Immature natural killer cell (primary cell): ENCODE data around the gene P2RX3. TPM values are rescaled to one million over a fixed set of nuclear protein-coding genes. Genes with fewer than 3 reads are reported as not detected.

Experiments used
- DNase-seq, 3 donors: peaks; one replicate each; pipeline ENCODE4 v3.0.0; 2022; ENCODE audit warnings: mixed read lengths in 1 of 3
- H3K27ac Mint-ChIP-seq, 6 donors: one replicate each; pipeline ENCODE4 v1.8.0; 2020; ENCODE audit warnings: mixed read lengths in 6 of 6, mild to moderate bottlenecking in 5 of 6, inconsistent platforms in 4 of 6, moderate library complexity in 3 of 6
- H3K27me3 Mint-ChIP-seq, 3 donors: one replicate each; pipeline ENCODE4 v1.8.0; 2020 to 2021; ENCODE audit warnings: low read depth in 3 of 3, mild to moderate bottlenecking in 3 of 3, mixed read lengths in 3 of 3, moderate library complexity in 3 of 3, inconsistent platforms in 1 of 3
- H3K36me3 Mint-ChIP-seq, 3 donors: one replicate each; pipeline ENCODE4 v1.8.0; 2020; ENCODE audit warnings: mixed read lengths in 3 of 3, inconsistent platforms in 2 of 3, mild to moderate bottlenecking in 2 of 3
- H3K4me1 Mint-ChIP-seq, 2 donors: one replicate each; pipeline ENCODE4 v1.8.0; 2020; ENCODE audit warnings: inconsistent platforms in 2 of 2, mild to moderate bottlenecking in 2 of 2, mixed read lengths in 2 of 2, moderate library complexity in 1 of 2
- H3K4me3 Mint-ChIP-seq, 5 donors: one replicate each; pipeline ENCODE4 v1.8.0; 2020; ENCODE audit warnings: mild to moderate bottlenecking in 5 of 5, mixed read lengths in 5 of 5, inconsistent platforms in 3 of 5, moderate library complexity in 3 of 5
- H3K9me3 Mint-ChIP-seq, 6 donors: one replicate each; pipeline ENCODE4 v1.8.0; 2020; ENCODE audit warnings: mild to moderate bottlenecking in 6 of 6, mixed read lengths in 6 of 6, inconsistent platforms in 4 of 6, moderate library complexity in 3 of 6
- polyA plus RNA-seq, 3 donors: library from polyadenylated mRNA; unstranded; fragments of 300-500 nt; fragmentation: Illumina TruSeq; gene quantifications; one replicate each; pipeline ENCODE4 v1.2.3, GENCODE V29; 2021

Gene P2RX3
- polyA plus RNA-seq, 3 donors from 2014 or later, result not detected

DNA sequence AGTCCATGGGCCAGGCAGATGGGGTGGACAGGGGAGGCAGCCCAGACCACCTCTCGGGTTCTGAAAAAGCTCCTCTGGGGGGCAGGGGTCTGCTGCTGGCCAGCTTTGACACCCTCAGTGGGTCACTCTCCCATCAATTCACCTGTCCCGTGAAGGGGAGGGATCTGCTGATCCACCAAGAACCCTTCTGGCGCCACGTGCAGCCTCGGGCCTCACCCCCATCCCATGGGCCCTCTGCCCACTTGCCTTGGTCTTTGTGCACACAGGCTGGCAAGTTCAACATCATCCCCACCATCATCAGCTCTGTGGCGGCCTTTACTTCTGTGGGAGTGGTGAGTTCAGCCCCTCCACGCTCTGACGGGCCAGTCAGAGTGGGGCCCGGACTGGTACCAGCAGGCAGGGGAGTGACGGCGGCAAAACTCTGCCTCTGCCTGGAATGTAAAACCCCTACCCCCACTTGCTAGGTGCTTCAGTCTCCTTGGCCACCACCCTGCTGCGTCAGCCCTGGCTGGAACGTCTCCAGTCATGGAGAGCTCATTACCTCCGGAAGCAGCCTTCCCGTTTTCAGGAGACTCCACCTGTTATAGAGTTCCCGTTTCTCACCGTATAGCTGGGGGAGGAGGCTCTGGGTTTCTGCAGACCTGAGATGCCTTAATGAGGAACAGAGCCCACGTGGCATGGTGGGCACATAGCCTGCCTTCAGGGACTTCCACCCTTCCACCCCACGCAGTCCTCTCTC is 30.1 kb downstream of the P2RX3 start:
- DNase-seq, result no peak
- H3K9me3 Mint-ChIP-seq, result no peaks in the 10 kb centered on the region
- H3K27me3 Mint-ChIP-seq, result peaks cover 0 to 2% (median 0%) of the 10 kb centered on the region in 3 donors
- H3K4me1 Mint-ChIP-seq, result no peaks in the 10 kb centered on the region
- H3K4me3 Mint-ChIP-seq, result no peak overlapping the region
- H3K36me3 Mint-ChIP-seq, result no peaks in the 10 kb centered on the region
- H3K27ac Mint-ChIP-seq, result no peak overlapping the region

DNA sequence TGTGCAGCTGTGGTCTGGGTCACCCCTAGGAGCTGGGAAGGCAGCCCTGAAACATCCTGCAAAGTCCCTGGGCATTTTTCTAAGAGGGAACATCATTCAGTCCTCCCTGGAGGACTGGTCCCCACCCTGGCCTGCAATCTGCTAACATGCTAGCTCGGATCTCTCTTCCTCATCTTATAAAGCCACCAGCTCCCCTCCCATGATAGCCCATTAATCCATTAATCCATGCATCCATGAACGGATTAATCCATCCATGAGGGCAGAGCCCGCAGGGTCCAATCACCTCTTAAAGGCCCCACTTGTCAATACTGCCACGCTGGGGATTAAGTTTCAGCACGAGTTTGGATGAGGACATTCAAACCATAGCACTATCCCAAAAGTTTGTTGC is 30.7 kb downstream of the P2RX3 start:
- DNase-seq, result no peak
- Mint-ChIP-seq H3K4me1 (no peaks in the 10 kb centered on the region), H3K36me3 (no peaks in the 10 kb centered on the region), H3K4me3 (no peak overlapping the region), H3K27ac (no peak overlapping the region), H3K9me3 (no peaks in the 10 kb centered on the region), H3K27me3 (peaks cover 0 to 2% (median 0%) of the 10 kb centered on the region in 3 donors)

DNA sequence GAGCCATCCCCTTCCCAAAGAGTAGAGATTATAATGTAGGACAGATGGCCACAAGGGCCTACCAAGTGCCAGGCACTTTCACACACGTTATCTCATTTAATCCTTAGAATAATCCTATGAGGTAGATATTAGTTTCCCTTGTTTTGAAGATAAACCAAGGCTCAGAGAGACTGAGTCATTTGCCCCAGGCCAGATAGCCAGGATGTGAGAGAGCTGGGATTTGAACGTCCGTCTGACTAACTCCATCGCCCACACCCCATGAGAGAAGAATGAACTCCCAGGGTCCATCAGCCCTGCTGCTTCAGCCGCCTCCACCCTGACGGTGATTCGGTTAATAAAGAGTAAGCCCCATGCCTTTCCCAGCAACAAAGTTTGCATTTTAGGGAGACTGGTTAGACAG is 32.1 kb downstream of the P2RX3 start:
- DNase-seq, result no peak
- no peaks in the 10 kb centered on the region for H3K9me3 Mint-ChIP-seq
- H3K4me3 Mint-ChIP-seq, result no peak overlapping the region
- H3K36me3 Mint-ChIP-seq, result no peaks in the 10 kb centered on the region
- H3K4me1 Mint-ChIP-seq, result no peaks in the 10 kb centered on the region
- no peak overlapping the region for H3K27ac Mint-ChIP-seq
- peaks cover 0 to 2% (median 2%) of the 10 kb centered on the region in 3 donors for H3K27me3 Mint-ChIP-seq

DNA sequence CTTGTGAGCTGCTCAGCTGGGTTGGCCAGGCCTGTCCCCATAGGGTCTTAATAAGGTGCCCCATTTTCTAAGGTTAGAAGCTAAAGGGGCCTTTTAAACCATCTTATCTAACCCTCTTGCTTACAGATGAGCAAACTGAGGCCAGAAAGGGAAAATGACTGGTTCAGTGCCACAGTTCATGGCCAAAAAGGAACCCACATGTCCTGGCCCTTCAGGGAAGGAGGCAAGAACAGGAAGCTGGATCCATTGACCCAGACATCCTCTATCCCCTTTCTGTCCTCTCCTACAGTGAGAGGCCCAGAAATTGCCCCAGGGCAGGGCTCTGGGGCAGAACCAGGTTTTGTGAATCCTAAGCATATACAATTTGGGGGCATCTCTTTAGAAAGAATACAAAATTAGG is 32.8 kb downstream of the P2RX3 start:
- no peak for DNase-seq

DNA sequence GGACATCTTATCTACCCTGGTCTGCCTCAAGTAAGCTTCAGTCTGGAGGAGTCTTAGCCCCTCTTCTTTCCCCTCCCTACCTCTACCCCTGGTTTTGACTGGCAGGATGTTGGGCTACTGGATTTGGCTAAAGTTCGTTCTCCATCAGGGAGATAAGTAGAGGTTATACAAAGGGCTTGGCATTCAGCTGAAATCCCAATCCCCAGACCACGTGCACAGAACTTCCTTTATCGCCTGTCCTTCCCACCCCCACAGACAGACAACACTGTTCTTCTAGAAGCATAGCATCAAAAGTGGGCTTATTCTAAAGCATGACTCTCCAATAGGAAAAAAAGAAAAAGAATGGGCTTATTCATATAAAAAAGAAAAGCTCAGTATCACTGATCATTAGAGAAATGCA is 35.0 kb downstream of the P2RX3 start:
- Mint-ChIP-seq H3K9me3 (no peaks in the 10 kb centered on the region), H3K4me1 (no peaks in the 10 kb centered on the region), H3K27me3 (peaks cover 0 to 4% (median 4%) of the 10 kb centered on the region in 3 donors), H3K36me3 (no peaks in the 10 kb centered on the region), H3K27ac (no peak overlapping the region), H3K4me3 (no peak overlapping the region)
- no peak for DNase-seq

More for the DNA sequence above, 32.8 kb downstream of the P2RX3 start:
- H3K27me3 Mint-ChIP-seq, result peaks cover 0 to 2% (median 2%) of the 10 kb centered on the region in 3 donors
- H3K36me3 Mint-ChIP-seq, result no peaks in the 10 kb centered on the region
- no peaks in the 10 kb centered on the region for H3K4me1 Mint-ChIP-seq
- no peak overlapping the region for H3K27ac Mint-ChIP-seq
- no peak overlapping the region for H3K4me3 Mint-ChIP-seq
- H3K9me3 Mint-ChIP-seq, result no peaks in the 10 kb centered on the region

DNA sequence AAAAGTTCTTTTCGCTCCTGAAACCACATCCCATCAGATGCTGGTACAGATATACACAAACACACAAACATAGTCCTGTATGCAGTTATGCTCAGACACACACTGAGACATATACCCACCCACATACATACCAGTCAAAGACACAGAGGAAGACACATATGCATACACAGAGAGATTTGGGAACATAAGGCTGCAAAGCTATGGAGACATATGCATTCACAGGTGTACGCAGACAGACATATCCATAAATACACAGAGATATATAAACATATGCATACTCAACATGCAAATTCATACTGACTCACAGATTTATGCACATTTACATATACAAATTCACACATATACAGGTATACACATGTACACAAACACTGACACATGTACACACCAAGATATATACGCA is 36.8 kb downstream of the P2RX3 start:
- H3K36me3 Mint-ChIP-seq, result no peaks in the 10 kb centered on the region
- no peaks in the 10 kb centered on the region for H3K9me3 Mint-ChIP-seq
- H3K4me3 Mint-ChIP-seq, result no peak overlapping the region
- H3K4me1 Mint-ChIP-seq, result no peaks in the 10 kb centered on the region
- H3K27ac Mint-ChIP-seq, result no peak overlapping the region
- DNase-seq, result no peak
- peaks cover 0 to 4% (median 2%) of the 10 kb centered on the region in 3 donors for H3K27me3 Mint-ChIP-seq

DNA sequence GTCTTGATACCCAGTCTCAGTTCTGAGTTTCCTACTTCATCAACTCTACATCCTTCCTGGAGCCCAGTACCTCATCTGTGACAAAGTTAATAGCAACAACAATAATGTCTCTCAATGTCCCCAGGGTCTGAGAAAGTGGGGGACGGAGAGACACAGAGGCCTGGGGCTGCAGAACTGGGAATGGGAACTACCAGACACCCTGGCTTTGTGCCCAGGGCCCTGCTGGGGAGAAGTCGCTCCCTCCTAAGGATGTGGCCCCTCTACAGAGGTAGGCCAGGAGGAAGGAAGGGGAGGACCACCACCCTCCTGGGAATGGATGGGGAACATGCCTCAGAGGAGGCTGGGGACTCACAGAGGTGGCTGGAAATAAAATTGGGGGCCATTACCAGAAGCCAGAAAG is 37.3 kb downstream of the P2RX3 start:
- no peak overlapping the region for H3K27ac Mint-ChIP-seq
- DNase-seq, result no peak
- H3K27me3 Mint-ChIP-seq, result peaks cover 0 to 5% (median 2%) of the 10 kb centered on the region in 3 donors
- H3K4me1 Mint-ChIP-seq, result no peaks in the 10 kb centered on the region
- no peak overlapping the region for H3K4me3 Mint-ChIP-seq
- H3K9me3 Mint-ChIP-seq, result no peaks in the 10 kb centered on the region
- H3K36me3 Mint-ChIP-seq, result no peaks in the 10 kb centered on the region

DNA sequence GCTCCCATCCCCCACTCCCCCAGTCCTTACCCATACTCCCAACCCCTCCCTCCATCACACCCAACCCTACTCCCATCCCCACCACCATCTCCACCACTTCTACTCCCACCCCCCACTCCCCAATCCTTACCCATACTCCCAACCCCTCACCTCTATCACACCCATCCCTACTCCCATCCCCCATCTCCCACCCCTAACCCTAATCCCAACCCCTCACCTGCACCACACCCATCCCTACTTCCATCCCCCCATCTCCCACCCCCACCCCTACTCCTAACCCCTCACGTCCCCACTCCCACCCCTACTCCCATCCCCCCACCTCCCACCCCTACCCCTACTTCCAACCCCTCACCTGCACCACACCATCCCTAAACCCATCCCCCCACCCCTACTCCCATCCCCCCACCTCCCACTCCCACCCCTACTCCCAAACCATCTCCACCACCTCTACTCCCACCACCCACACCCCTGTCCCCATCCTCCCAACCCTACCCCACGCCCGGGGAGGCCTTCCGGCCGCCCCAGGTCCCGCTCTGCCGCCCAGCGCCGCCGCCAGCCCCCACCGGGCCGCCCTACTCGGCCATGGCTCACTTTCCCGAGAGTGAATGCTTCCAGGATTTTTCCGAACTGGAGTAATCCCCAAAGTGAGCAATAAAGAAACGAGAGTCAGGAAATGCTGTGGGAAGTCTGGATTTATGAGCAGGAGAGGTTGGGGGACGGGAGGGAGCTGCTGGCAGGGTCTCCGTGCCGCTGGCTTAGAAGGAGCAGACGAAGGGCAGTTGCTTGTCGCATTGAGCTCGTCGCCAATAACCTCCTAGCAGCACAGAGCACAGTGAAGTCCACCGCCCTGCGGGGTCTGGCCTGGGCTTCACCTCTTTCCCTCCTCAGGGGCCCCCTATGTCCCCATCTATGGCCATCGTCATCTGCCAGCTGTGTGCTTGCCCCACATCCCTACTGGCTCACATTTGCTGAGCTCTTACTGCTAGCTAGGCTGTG is 38.2 kb downstream of the P2RX3 start:
- Mint-ChIP-seq H3K27ac (no peak overlapping the region), H3K4me1 (no peaks in the 10 kb centered on the region), H3K36me3 (no peaks in the 10 kb centered on the region), H3K9me3 (no peaks in the 10 kb centered on the region), H3K4me3 (no peak overlapping the region), H3K27me3 (peaks cover 0 to 9% (median 2%) of the 10 kb centered on the region in 3 donors)
- DNase-seq, result no peak

DNA sequence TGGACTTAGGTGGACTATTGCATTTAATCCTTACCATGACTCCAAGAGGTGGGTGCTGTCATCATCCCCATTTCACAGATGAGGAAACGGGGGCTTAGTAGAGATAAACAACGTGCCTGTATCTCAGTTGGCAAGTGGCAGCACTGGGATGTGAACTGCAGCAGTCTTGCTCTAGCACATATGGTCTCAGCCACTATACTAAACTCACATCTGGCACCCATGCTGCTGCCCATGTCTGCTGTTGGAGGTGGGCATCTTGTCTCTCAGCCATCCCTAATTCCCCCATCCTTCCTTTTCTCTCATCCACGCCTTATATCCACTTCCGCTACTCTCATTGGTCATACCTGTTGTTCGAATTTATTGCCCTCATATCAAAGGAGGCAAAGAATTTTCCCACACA is 39.0 kb downstream of the P2RX3 start:
- no peak for DNase-seq
- no peak overlapping the region for H3K4me3 Mint-ChIP-seq
- H3K4me1 Mint-ChIP-seq, result no peaks in the 10 kb centered on the region
- no peak overlapping the region for H3K27ac Mint-ChIP-seq
- no peaks in the 10 kb centered on the region for H3K36me3 Mint-ChIP-seq
- H3K27me3 Mint-ChIP-seq, result peaks cover under 1 to 9% (median 2%) of the 10 kb centered on the region in 3 donors
- no peaks in the 10 kb centered on the region for H3K9me3 Mint-ChIP-seq

DNA sequence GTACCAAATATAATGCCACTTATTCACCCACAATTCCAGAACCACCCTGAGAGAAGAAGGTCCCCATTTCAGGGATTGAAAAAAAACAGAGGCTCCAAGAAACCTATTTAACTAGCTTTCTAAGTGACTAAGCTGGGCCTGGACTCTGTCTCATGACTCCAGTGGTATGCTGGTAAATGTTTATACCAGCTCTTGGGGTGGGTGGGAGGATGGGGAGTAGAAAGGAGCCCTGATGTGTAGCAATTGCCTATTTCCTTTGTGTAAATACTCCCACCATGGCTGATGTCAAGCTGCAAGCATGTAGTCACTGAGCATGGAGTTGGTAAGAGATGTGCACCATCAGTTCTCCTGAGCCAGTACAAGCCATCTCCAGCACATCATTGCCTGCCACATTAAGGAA is 40.0 kb downstream of the P2RX3 start:
- Mint-ChIP-seq H3K4me3 (no peak overlapping the region), H3K27ac (no peak overlapping the region), H3K9me3 (no peaks in the 10 kb centered on the region), H3K27me3 (peaks cover 2 to 11% (median 9%) of the 10 kb centered on the region in 3 donors), H3K4me1 (no peaks in the 10 kb centered on the region), H3K36me3 (no peaks in the 10 kb centered on the region)
- no peak for DNase-seq

DNA sequence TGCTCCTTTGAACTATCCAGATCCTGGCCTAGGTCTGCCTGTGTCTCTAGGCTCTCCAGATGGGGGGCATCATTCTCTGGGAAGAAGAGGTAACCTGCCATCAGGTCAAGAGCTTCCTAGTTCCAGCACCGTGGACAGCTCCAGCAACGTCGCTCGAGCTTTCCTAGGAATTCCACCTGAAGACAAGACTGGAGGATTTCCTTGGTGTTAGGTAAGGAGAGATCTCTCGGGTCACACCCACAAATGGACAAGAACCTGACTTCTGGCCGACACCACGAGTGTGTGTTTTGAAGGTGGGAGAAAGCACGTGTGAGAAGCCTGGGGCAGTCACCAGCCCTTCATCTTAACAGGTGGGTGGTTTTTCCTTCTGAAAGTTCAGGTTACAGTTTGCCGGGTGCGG is 41.6 kb downstream of the P2RX3 start:
- H3K4me3 Mint-ChIP-seq, result no peak overlapping the region
- no peaks in the 10 kb centered on the region for H3K4me1 Mint-ChIP-seq
- H3K36me3 Mint-ChIP-seq, result no peaks in the 10 kb centered on the region
- H3K9me3 Mint-ChIP-seq, result no peaks in the 10 kb centered on the region
- H3K27me3 Mint-ChIP-seq, result peaks cover 2 to 11% (median 11%) of the 10 kb centered on the region in 3 donors
- DNase-seq, result no peak
- no peak overlapping the region for H3K27ac Mint-ChIP-seq

DNA sequence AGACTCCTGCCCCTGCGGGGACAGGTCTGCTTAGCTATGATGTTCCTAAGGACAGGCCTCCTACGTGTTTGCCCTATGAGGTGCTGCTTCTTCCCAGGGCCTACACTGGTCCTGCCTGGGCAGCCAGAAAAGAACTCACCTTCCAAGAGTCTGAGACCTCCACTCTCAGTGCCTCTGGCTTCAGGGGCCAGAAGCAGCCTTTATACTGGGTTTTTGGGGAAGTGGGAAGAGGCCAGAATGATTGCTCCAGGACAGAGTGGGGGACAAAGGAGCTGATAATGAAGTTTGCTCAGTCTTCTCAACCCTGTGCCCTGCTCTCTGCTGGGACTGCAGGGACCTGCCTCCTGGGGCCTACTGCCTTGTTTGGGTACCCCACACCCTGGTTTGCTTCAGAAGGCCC is 42.8 kb downstream of the P2RX3 start, which contains the start of gene PRG3:
PRG3 (minus strand) TSS at position 176 of the 400 bp plus-strand sequence. CDS start 442 bp downstream, outside the sequence.
- H3K4me1 Mint-ChIP-seq, result no peaks in the 10 kb centered on the region
- H3K27ac Mint-ChIP-seq, result no peak within 1 kb of the TSS
- H3K27me3 Mint-ChIP-seq, result peaks cover 2 to 11% (median 9%) of the 10 kb centered on the region in 3 donors
- no peak for DNase-seq
- H3K36me3 Mint-ChIP-seq, result no peaks in the 10 kb centered on the region
- no peaks in the 10 kb centered on the region for H3K9me3 Mint-ChIP-seq
- no peak within 1 kb of the TSS for H3K4me3 Mint-ChIP-seq

DNA sequence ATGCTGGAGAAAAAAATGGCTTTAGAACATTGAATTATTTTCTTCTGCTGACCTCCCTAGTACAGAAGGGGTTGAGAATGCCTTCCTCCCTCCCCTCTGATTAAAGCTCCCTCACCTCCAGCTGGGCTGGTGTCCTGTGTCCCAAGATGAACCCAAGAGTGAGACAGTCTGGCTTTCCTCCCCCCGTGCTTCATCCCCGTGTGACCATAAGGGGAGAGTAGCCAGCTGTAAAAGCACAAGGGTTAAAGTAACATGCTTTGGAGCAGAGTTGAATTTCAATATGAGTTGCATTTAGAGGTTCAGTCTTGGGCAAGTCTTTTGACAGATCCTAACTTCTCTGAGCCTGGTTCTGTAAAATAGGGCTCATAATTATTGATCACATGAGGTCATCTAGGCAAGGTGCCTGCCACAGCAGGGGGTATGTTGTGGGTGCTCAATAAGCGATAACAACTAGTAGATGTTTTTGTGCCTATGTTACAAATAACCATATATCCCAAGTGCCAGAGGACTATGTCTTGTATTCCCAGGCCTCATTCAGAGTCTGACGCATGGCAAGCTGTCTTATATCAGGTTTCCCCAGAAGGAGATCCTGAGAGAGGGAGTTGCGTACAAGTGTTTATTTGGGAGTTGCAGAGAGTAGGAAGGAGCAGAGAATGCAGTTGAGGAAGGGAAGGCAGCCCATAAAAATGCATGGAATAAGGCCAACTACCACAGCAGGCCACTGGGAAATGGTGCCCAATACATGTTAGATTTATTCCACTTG is 48.2 kb downstream of the P2RX3 start:
- H3K27ac Mint-ChIP-seq, result no peak overlapping the region
- no peak for DNase-seq
- H3K36me3 Mint-ChIP-seq, result no peaks in the 10 kb centered on the region
- H3K4me1 Mint-ChIP-seq, result no peaks in the 10 kb centered on the region
- peaks cover 0 to 1% (median 0%) of the 10 kb centered on the region in 6 donors for H3K9me3 Mint-ChIP-seq
- no peak overlapping the region for H3K4me3 Mint-ChIP-seq
- peaks cover 4 to 12% (median 7%) of the 10 kb centered on the region in 3 donors for H3K27me3 Mint-ChIP-seq
